Coronary artery (tissue), 2 donors: ENCODE data around the gene FGFR4.

ENCODE experiments used
- DNase-seq: peaks from one replicate; pipeline ENCODE4 v3.0.0-alpha.2; 2017; ENCODE audit warnings: low spot score
- H3K27ac ChIP-seq, 2 donors: fragments of 200-600 bp; sonication (generic); one replicate each; pipeline ENCODE4 v1.5.1; 2016 to 2019
- H3K4me3 ChIP-seq: fragments of 200-600 bp; sonication (generic); 2 replicates; pipeline ENCODE4 v1.5.1; 2016; ENCODE audit warnings: mild to moderate bottlenecking, moderate library complexity
- CTCF ChIP-seq: fragments of 200-600 bp; sonication (generic); IDR thresholded peaks from one replicate; pipeline ENCODE4 v1.5.1; 2019; ENCODE audit warnings: antibody characterized with exemption

The FGFR4 gene

DNA sequence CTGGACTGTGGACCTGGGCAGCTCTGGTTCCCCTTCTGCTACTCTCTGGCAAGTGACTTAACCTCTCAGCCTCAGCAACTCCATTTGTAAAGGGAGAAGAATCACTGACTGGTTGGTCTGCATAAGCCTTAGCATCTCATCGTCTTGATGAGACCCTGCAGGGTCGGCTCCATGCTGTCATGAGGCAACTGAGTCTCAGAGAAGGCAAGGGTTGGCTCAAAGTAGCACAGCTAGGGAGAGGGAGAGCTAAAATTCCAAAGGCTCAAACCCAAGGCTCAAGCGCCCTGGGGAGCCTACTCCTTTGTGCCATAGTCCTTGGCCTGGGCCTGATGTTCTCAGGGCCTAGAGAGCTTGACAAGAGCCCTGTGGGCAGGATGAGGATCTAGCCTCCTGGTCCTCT is 4.5 kb downstream of the FGFR4 start:
- DNase-seq = no peak
- Histone ChIP-seq H3K4me3 (no peak overlapping the region), H3K27ac (no peak overlapping the region)
- TF ChIP-seq CTCF = no peak

DNA sequence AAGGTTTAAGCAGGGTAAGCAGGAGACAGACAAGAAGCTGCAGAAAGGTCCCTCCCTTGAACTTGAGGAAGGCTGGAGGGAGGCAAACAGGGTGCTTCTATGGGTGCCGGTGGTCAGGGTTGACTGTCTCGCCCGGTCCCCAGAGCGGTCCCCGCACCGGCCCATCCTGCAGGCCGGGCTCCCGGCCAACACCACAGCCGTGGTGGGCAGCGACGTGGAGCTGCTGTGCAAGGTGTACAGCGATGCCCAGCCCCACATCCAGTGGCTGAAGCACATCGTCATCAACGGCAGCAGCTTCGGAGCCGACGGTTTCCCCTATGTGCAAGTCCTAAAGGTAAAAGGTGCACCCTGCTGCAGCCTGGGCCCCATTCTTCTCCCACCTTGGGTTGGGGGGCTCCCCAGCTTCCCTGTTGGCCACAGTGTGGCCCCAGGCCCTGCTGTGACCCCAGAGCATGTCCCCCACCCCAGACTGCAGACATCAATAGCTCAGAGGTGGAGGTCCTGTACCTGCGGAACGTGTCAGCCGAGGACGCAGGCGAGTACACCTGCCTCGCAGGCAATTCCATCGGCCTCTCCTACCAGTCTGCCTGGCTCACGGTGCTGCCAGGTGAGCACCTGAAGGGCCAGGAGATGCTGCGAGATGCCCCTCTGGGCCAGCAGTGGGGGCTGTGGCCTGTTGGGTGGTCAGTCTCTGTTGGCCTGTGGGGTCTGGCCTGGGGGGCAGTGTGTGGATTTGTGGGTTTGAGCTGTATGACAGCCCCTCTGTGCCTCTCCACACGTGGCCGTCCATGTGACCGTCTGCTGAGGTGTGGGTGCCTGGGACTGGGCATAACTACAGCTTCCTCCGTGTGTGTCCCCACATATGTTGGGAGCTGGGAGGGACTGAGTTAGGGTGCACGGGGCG is 5.7 kb downstream of the FGFR4 start:
- TF ChIP-seq CTCF = no peak

GRCh38 chr5:177093082-177093712 is 6.5 kb downstream of the FGFR4 start:
- DNase-seq = peak; percentile 62
- TF ChIP-seq CTCF = no peak
- Histone ChIP-seq H3K27ac (no peak overlapping the region), H3K4me3 (no peak overlapping the region)

More for the DNA sequence above, 5.7 kb downstream of the FGFR4 start:
- H3K4me3 ChIP-seq = no peak overlapping the region
- H3K27ac ChIP-seq = no peak overlapping the region
- DNase-seq = no peak

GRCh38 chr5:177093803-177094202 is 7.1 kb downstream of the FGFR4 start:
- DNase-seq = peak; percentile 65
- no peak for TF ChIP-seq CTCF
- no peak overlapping the region for H3K27ac ChIP-seq

DNA sequence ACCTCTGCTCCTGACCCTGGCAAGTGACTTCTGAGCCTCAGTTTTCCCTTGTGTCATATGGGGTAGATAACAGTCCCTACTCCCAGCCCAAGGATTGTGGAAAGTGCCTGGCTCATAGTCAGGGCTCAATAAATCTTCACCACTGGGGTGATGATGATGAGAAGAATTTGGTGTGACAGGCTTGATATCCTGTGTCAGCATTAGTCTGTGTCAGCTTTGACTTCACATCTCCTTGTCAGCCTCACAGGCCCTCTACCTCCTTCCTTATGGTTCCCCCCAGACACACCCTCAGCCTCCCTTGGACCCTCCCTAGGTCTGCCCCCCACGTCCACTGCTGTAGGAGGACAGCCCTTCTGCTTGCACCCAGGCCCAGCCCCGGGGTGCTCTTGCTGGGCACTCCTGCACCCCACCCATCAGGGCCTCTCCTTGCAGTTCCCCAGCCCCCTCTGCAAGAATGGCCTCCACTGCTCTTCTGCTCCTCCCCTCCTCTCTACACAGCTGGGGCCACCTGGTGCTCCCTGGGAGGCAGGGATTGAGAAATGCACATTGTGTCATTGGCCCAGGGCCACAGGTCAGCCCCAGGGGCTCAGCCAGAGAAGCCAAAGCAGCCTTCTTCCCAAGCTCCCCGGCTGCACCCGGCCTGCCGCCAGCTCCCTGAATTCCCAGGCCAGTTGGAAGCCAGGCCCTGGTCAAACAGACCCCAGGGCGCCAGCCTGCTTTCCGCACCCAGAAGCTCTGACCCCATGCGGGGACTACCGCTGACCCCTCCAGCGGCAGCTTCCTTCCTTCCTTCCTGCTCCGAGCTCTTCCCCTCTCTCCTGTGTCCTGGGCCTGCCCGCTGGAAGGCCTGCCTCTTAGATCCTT is 7.7 kb downstream of the FGFR4 start:
- no peak overlapping the region for H3K27ac ChIP-seq
- TF ChIP-seq CTCF = no peak
- H3K4me3 ChIP-seq = no peak overlapping the region
- DNase-seq = peak; percentile 76

More at GRCh38 chr5:177093803-177094202, 7.1 kb downstream of the FGFR4 start:
- H3K4me3 ChIP-seq = no peak overlapping the region

- no peak overlapping the region for H3K4me3 ChIP-seq
- DNase-seq = peak; percentile 69
- H3K27ac ChIP-seq = no peak overlapping the region
- no peak for TF ChIP-seq CTCF
These were observed 8.5 kb downstream of the FGFR4 start for GRCh38 chr5:177095088-177095669.
